ENCODE results near the gene ACTA2.

The ACTA2 gene

DNA sequence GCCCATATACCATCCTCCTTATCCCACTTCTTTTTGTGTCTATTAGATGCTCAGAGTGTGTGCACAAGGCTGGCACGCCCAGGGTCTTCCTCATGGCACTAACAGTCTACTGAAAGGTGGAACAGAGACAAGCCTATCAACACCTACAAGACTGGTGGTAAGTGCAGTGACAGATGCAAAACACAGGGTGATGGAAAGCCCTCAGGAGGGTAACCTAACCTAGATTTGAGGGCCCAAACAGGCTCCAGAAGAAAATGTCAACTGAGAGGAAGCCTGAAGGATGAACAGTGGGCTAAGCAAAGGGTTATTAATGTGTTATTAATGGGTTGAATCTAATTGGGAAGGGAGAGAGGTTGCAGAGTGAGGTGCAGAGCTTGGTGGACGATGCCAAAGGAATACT, 36.9 kb upstream of the ACTA2 start:
- H3K4me1 ChIP-seq (ENCODE audit: insufficient read depth, low read length, severe bottlenecking) = peaks cover 34% of the 10 kb centered on the region
- H3K9me3 ChIP-seq (ENCODE audit: low read length) = no peaks in the 10 kb centered on the region
- TF ChIP-seq EZH2 (IDR thresholded peaks at IDR 0.05; ENCODE audit: borderline replicate concordance, low read length) = no peak
- no peak for TF ChIP-seq CTCF (IDR thresholded peaks at IDR 0.05; ENCODE audit: low read length)
- H3K4me2 ChIP-seq (ENCODE audit: low read length) = no peak overlapping the region
- no peaks in the 10 kb centered on the region for H3K9me2 ChIP-seq (ENCODE audit: low read depth, low read length)
- no peak overlapping the region for H3K4me3 ChIP-seq (ENCODE audit: low read depth, low read length, poor library complexity, severe bottlenecking)
- H4K20me1 ChIP-seq (ENCODE audit: insufficient read depth, low read length) = no peaks in the 10 kb centered on the region
- H2AFZ ChIP-seq (ENCODE audit: low read length) = no peak overlapping the region
- no peaks in the 10 kb centered on the region for H3F3A ChIP-seq (ENCODE audit: insufficient read depth, low read length)
- H3K79me2 ChIP-seq (ENCODE audit: insufficient read depth, low read length) = no peaks in the 10 kb centered on the region
- no peak overlapping the region for H3K27ac ChIP-seq (ENCODE audit: low read depth, low read length, poor library complexity, severe bottlenecking)
- no peak overlapping the region for H3K9ac ChIP-seq (ENCODE audit: low read length)
- H3K36me3 ChIP-seq (ENCODE audit: insufficient read depth, low read length) = no peaks in the 10 kb centered on the region
- H3K27me3 ChIP-seq (ENCODE audit: insufficient read depth, low read length) = no peaks in the 10 kb centered on the region

DNA sequence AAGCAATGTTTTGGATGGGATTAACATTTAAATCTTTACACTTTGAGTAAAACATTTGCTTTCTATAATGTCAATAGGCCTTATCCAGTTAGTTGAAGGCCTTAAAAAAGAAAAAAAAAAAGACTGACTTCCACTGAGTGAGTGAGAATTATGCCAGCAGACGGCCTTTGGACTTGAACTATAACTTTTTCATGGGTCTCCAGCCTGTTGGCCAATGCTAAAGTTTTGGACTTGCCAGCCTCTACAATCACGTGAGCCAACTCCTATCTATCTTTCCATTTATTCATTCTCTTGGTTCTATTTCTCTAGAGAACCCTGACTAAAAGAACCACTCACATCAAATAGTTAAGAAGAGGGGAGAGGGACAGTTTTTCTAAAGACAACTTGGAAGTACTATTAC, 35.3 kb upstream of the ACTA2 start:
- no peaks in the 10 kb centered on the region for H3K36me3 ChIP-seq (ENCODE audit: insufficient read depth, low read length)
- peaks cover 22% of the 10 kb centered on the region for H3K4me1 ChIP-seq (ENCODE audit: insufficient read depth, low read length, severe bottlenecking)
- H3K79me2 ChIP-seq (ENCODE audit: insufficient read depth, low read length) = no peaks in the 10 kb centered on the region
- no peak overlapping the region for H2AFZ ChIP-seq (ENCODE audit: low read length)
- no peak overlapping the region for H3K4me2 ChIP-seq (ENCODE audit: low read length)
- no peaks in the 10 kb centered on the region for H3F3A ChIP-seq (ENCODE audit: insufficient read depth, low read length)
- no peaks in the 10 kb centered on the region for H3K27me3 ChIP-seq (ENCODE audit: insufficient read depth, low read length)
- no peaks in the 10 kb centered on the region for H3K9me2 ChIP-seq (ENCODE audit: low read depth, low read length)
- no peaks in the 10 kb centered on the region for H3K9me3 ChIP-seq (ENCODE audit: low read length)
- no peak for TF ChIP-seq EZH2 (IDR thresholded peaks at IDR 0.05; ENCODE audit: borderline replicate concordance, low read length)
- TF ChIP-seq CTCF (IDR thresholded peaks at IDR 0.05; ENCODE audit: low read length) = no peak
- no peaks in the 10 kb centered on the region for H4K20me1 ChIP-seq (ENCODE audit: insufficient read depth, low read length)
- H3K9ac ChIP-seq (ENCODE audit: low read length) = no peak overlapping the region
- H3K4me3 ChIP-seq (ENCODE audit: low read depth, low read length, poor library complexity, severe bottlenecking) = no peak overlapping the region
- H3K27ac ChIP-seq (ENCODE audit: low read depth, low read length, poor library complexity, severe bottlenecking) = no peak overlapping the region

- Histone ChIP-seq H3K79me2 (ENCODE audit: insufficient read depth, low read length) (no peaks in the 10 kb centered on the region), H3K4me2 (ENCODE audit: low read length) (no peak overlapping the region), H4K20me1 (ENCODE audit: insufficient read depth, low read length) (no peaks in the 10 kb centered on the region), H2AFZ (ENCODE audit: low read length) (no peak overlapping the region), H3K4me3 (ENCODE audit: low read depth, low read length, poor library complexity, severe bottlenecking) (no peak overlapping the region), H3K36me3 (ENCODE audit: insufficient read depth, low read length) (no peaks in the 10 kb centered on the region), H3K9me2 (ENCODE audit: low read depth, low read length) (no peaks in the 10 kb centered on the region), H3F3A (ENCODE audit: insufficient read depth, low read length) (no peaks in the 10 kb centered on the region), H3K4me1 (ENCODE audit: insufficient read depth, low read length, severe bottlenecking) (peaks cover 18% of the 10 kb centered on the region), H3K9ac (ENCODE audit: low read length) (no peak overlapping the region), H3K9me3 (ENCODE audit: low read length) (no peaks in the 10 kb centered on the region), H3K27ac (ENCODE audit: low read depth, low read length, poor library complexity, severe bottlenecking) (no peak overlapping the region), H3K27me3 (ENCODE audit: insufficient read depth, low read length) (no peaks in the 10 kb centered on the region)
- no peak for TF ChIP-seq CTCF (IDR thresholded peaks at IDR 0.05; ENCODE audit: low read length)
Measured at GRCh38 chr10:88987243-88987725, 34.7 kb upstream of the ACTA2 start.
